ENCODE results near the gene UBXN2A.
"Not testable (repeated sequence)": the region's sequence is repeated elsewhere in the genome, so short reads cannot be mapped to it uniquely, and the experiment has no call there.

UBXN2A gene

DNA sequence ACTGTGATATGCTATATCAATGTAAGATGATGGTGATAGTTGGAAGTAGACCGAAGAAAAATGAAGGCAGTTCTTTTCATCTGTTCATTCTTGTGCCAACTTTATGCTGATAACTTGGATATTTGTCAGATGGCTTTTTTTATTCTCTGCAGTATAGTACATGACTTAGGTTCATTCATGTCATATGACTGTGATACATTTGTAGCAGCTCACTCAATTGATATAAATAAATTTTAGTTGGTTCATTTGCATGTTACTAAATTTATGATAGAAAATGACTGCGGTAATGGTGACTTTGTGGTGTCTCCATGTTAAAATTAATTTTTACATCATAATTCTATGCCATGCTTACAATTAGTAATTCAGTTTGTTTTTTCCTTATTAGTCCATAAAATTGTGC, 7.1 kb downstream of the UBXN2A start:
- no peak overlapping the region for H2AK5ac ChIP-seq (ENCODE audit: low read length, severe bottlenecking)
- no peak overlapping the region for H4K8ac ChIP-seq (ENCODE audit: low read length)
- peaks cover 0 to 4% of the 10 kb centered on the region in 2 experiments for H3K36me3 ChIP-seq (ENCODE audit: control insufficient read depth in 1 of 2, insufficient read depth in 2 of 2, low read depth in 1 of 2, low read length in 2 of 2)
- H3K27ac ChIP-seq (ENCODE audit: low read length, poor library complexity, severe bottlenecking): no peak overlapping the region
- no peak overlapping the region for H3K18ac ChIP-seq (ENCODE audit: low read depth in 1 of 2, low read length in 2 of 2)
- no peak overlapping the region for H2BK120ac ChIP-seq (ENCODE audit: low read depth, low read length)
- H3K79me1 ChIP-seq (replicated peaks; ENCODE audit: low read length, poor library complexity, severe bottlenecking): peaks cover 15% of the 10 kb centered on the region
- no peak for DNase-seq
- peaks cover 8% of the 10 kb centered on the region for H3K4me1 ChIP-seq (ENCODE audit: control insufficient read depth, insufficient read depth, low read depth, low read length)
- no peaks in the 10 kb centered on the region for H3K9me3 ChIP-seq (ENCODE audit: control insufficient read depth, low read length)
- no peak overlapping the region for H3K23ac ChIP-seq (ENCODE audit: low read length in 2 of 2)
- H3K27me3 ChIP-seq (ENCODE audit: control insufficient read depth in 1 of 2, insufficient read depth in 1 of 2, low read length in 2 of 2): no peaks in the 10 kb centered on the region
- no peak overlapping the region for H2AFZ ChIP-seq (ENCODE audit: low read depth, low read length)
- 90% methylated on average over 1 of the region's 2 CpGs for WGBS
- no peak overlapping the region for H4K91ac ChIP-seq (ENCODE audit: low read length)
- no peak overlapping the region for H2BK15ac ChIP-seq (ENCODE audit: low read depth, poor library complexity, severe bottlenecking)
- no peak overlapping the region for H2BK12ac ChIP-seq (ENCODE audit: low read length in 2 of 2)
- H3K4me2 ChIP-seq (ENCODE audit: low read length, poor library complexity, severe bottlenecking): no peak overlapping the region
- H3K4me3 ChIP-seq (ENCODE audit: insufficient read depth in 1 of 2, low read depth in 1 of 2, low read length in 2 of 2): no peak overlapping the region
- H2BK5ac ChIP-seq (ENCODE audit: low read depth, low read length, poor library complexity, severe bottlenecking): no peak overlapping the region
- no peak overlapping the region for H3K4ac ChIP-seq (ENCODE audit: low read depth in 1 of 2, low read length in 2 of 2)
- H3K9ac ChIP-seq (ENCODE audit: low read length): no peak overlapping the region
- no peak overlapping the region for H3K14ac ChIP-seq (ENCODE audit: low read length in 2 of 2)

DNA sequence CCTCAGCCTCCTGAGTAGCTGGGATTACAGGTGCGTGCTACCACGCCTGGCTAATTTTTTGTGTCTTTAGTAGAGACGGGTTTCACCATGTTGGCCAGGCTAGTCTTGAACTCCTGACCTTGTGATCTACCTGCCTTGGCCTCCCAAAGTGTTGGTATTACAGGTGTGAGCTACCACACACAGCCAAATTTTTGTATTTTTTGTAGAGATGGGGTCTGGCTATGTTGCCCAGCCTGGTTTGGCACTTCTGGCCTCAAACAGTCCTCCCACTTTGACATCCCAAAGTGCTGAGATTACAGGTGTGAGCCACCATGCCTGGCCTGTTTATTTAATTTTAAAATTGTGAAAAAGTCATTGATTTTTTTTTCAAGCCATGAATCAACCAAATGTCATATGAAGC, 12.3 kb downstream of the UBXN2A start:
- not testable (repeated sequence) for H2BK120ac ChIP-seq (ENCODE audit: low read depth, low read length); H3K36me3 ChIP-seq (ENCODE audit: control insufficient read depth in 1 of 2, insufficient read depth in 2 of 2, low read depth in 1 of 2, low read length in 2 of 2); H3K9me3 ChIP-seq (ENCODE audit: control insufficient read depth, low read length); H3K27ac ChIP-seq (ENCODE audit: low read length, poor library complexity, severe bottlenecking); H3K4me3 ChIP-seq (ENCODE audit: insufficient read depth in 1 of 2, low read depth in 1 of 2, low read length in 2 of 2); H3K18ac ChIP-seq (ENCODE audit: low read depth in 1 of 2, low read length in 2 of 2); H3K27me3 ChIP-seq (ENCODE audit: control insufficient read depth in 1 of 2, insufficient read depth in 1 of 2, low read length in 2 of 2); H4K8ac ChIP-seq (ENCODE audit: low read length); H3K14ac ChIP-seq (ENCODE audit: low read length in 2 of 2); H3K9ac ChIP-seq (ENCODE audit: low read length); H2BK15ac ChIP-seq (ENCODE audit: low read depth, poor library complexity, severe bottlenecking); H3K4me2 ChIP-seq (ENCODE audit: low read length, poor library complexity, severe bottlenecking); H3K4ac ChIP-seq (ENCODE audit: low read depth in 1 of 2, low read length in 2 of 2); DNase-seq; H4K91ac ChIP-seq (ENCODE audit: low read length); H2BK5ac ChIP-seq (ENCODE audit: low read depth, low read length, poor library complexity, severe bottlenecking); H2BK12ac ChIP-seq (ENCODE audit: low read length in 2 of 2); H2AFZ ChIP-seq (ENCODE audit: low read depth, low read length); H2AK5ac ChIP-seq (ENCODE audit: low read length, severe bottlenecking); H3K23ac ChIP-seq (ENCODE audit: low read length in 2 of 2); H3K4me1 ChIP-seq (ENCODE audit: control insufficient read depth, insufficient read depth, low read depth, low read length)
- 100% methylated on average over 3 of the region's 3 CpGs for WGBS
- H3K79me1 ChIP-seq (replicated peaks; ENCODE audit: low read length, poor library complexity, severe bottlenecking): peaks cover 12% of the 10 kb centered on the region

DNA sequence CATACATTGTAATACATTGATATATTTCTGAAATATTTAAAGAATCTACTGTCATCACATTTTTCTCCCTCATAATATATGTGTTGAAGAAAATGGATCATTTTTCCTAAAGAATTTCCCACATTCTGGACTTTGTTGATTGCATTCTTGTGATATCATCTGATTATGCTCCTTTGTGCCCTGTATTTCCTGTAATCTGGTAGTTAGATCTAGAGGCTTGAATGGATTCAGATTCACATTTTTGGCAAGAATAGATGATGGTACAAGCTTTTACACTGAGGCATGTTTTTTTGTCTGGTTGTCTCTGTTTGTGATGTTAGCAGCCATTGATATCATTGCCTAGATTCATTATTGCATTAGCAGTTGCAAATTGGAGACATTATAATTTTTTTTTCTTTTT, 13.4 kb downstream of the UBXN2A start:
- Histone ChIP-seq H2BK5ac (ENCODE audit: low read depth, low read length, poor library complexity, severe bottlenecking) (no peak overlapping the region), H3K27ac (ENCODE audit: low read length, poor library complexity, severe bottlenecking) (no peak overlapping the region), H3K9ac (ENCODE audit: low read length) (no peak overlapping the region), H3K4me1 (ENCODE audit: control insufficient read depth, insufficient read depth, low read depth, low read length) (peaks cover 4% of the 10 kb centered on the region), H3K4me2 (ENCODE audit: low read length, poor library complexity, severe bottlenecking) (no peak overlapping the region), H2BK15ac (ENCODE audit: low read depth, poor library complexity, severe bottlenecking) (no peak overlapping the region), H3K9me3 (ENCODE audit: control insufficient read depth, low read length) (no peaks in the 10 kb centered on the region), H3K4ac (ENCODE audit: low read depth in 1 of 2, low read length in 2 of 2) (no peak overlapping the region), H3K27me3 (ENCODE audit: control insufficient read depth in 1 of 2, insufficient read depth in 1 of 2, low read length in 2 of 2) (no peaks in the 10 kb centered on the region), H2AFZ (ENCODE audit: low read depth, low read length) (no peak overlapping the region), H3K23ac (ENCODE audit: low read length in 2 of 2) (no peak overlapping the region), H3K14ac (ENCODE audit: low read length in 2 of 2) (no peak overlapping the region), H4K91ac (ENCODE audit: low read length) (no peak overlapping the region), H4K8ac (ENCODE audit: low read length) (no peak overlapping the region), H3K18ac (ENCODE audit: low read depth in 1 of 2, low read length in 2 of 2) (no peak overlapping the region), H2BK120ac (ENCODE audit: low read depth, low read length) (no peak overlapping the region), H2AK5ac (ENCODE audit: low read length, severe bottlenecking) (no peak overlapping the region), H3K4me3 (ENCODE audit: insufficient read depth in 1 of 2, low read depth in 1 of 2, low read length in 2 of 2) (no peak overlapping the region), H2BK12ac (ENCODE audit: low read length in 2 of 2) (no peak overlapping the region), H3K79me1 (replicated peaks; ENCODE audit: low read length, poor library complexity, severe bottlenecking) (peaks cover 10% of the 10 kb centered on the region), H3K36me3 (ENCODE audit: control insufficient read depth in 1 of 2, insufficient read depth in 2 of 2, low read depth in 1 of 2, low read length in 2 of 2) (peaks cover 0 to 2% of the 10 kb centered on the region in 2 experiments)
- DNase-seq: no peak

DNA sequence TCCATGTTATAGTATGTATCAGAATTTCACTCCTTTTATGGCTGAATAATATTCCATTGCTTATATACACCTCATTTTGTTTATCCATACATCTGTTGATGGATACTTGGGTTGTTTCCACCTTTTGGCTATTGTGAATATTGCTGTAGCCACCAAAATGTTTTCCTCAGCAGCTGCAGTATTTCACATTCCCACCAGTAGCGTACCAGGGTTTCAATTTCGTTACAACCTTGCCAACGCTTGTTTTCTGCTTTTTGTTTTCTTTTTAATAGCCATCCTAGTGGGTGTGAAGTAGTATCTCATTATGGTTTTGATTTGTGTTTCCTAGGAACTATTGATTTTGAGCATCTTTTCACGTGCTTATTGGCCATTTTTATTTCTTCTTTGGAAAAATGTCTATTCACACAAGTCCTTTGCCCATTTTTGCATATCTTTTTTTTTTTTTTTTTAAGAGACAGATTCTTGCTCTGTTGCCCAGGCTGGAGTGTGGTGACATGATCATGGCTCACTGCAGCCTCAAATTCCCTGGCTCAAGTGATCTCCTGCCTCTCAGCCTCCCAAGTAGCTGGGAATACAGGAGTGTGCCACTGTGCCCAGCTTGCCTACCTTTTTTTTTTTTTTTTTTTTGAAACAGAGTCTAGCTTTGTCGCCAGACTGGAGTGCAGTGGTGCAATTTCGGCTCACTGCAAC, 14.2 kb downstream of the UBXN2A start:
- Histone ChIP-seq H2BK5ac (ENCODE audit: low read depth, low read length, poor library complexity, severe bottlenecking) (no peak overlapping the region), H2BK120ac (ENCODE audit: low read depth, low read length) (no peak overlapping the region), H2AK5ac (ENCODE audit: low read length, severe bottlenecking) (no peak overlapping the region), H3K4ac (ENCODE audit: low read depth in 1 of 2, low read length in 2 of 2) (no peak overlapping the region), H3K4me3 (ENCODE audit: insufficient read depth in 1 of 2, low read depth in 1 of 2, low read length in 2 of 2) (peak overlapping the region in 1 of 2 experiments; percentile 66), H4K91ac (ENCODE audit: low read length) (no peak overlapping the region), H2BK15ac (ENCODE audit: low read depth, poor library complexity, severe bottlenecking) (no peak overlapping the region), H3K18ac (ENCODE audit: low read depth in 1 of 2, low read length in 2 of 2) (no peak overlapping the region), H3K9me3 (ENCODE audit: control insufficient read depth, low read length) (no peaks in the 10 kb centered on the region), H4K8ac (ENCODE audit: low read length) (no peak overlapping the region), H3K4me1 (ENCODE audit: control insufficient read depth, insufficient read depth, low read depth, low read length) (peaks cover 4% of the 10 kb centered on the region), H3K36me3 (ENCODE audit: control insufficient read depth in 1 of 2, insufficient read depth in 2 of 2, low read depth in 1 of 2, low read length in 2 of 2) (peaks cover 1 to 2% of the 10 kb centered on the region in 2 experiments), H3K27me3 (ENCODE audit: control insufficient read depth in 1 of 2, insufficient read depth in 1 of 2, low read length in 2 of 2) (no peaks in the 10 kb centered on the region), H3K23ac (ENCODE audit: low read length in 2 of 2) (no peak overlapping the region), H2AFZ (ENCODE audit: low read depth, low read length) (no peak overlapping the region), H3K27ac (ENCODE audit: low read length, poor library complexity, severe bottlenecking) (no peak overlapping the region), H3K4me2 (ENCODE audit: low read length, poor library complexity, severe bottlenecking) (no peak overlapping the region), H3K9ac (ENCODE audit: low read length) (peak overlapping the region; percentile 54), H3K79me1 (replicated peaks; ENCODE audit: low read length, poor library complexity, severe bottlenecking) (peaks cover 14% of the 10 kb centered on the region), H2BK12ac (ENCODE audit: low read length in 2 of 2) (no peak overlapping the region), H3K14ac (ENCODE audit: low read length in 2 of 2) (no peak overlapping the region)
- 94% methylated on average over 6 of the region's 6 CpGs for WGBS
- DNase-seq: no peak
